ENCODE data around the gene SNAP47. TPM values are rescaled to one million over a fixed set of nuclear protein-coding genes. Genes with fewer than 3 reads are reported as not detected.

Gene SNAP47
- total RNA-seq, 1 donor from 2014 or later = 49.6 TPM

DNA sequence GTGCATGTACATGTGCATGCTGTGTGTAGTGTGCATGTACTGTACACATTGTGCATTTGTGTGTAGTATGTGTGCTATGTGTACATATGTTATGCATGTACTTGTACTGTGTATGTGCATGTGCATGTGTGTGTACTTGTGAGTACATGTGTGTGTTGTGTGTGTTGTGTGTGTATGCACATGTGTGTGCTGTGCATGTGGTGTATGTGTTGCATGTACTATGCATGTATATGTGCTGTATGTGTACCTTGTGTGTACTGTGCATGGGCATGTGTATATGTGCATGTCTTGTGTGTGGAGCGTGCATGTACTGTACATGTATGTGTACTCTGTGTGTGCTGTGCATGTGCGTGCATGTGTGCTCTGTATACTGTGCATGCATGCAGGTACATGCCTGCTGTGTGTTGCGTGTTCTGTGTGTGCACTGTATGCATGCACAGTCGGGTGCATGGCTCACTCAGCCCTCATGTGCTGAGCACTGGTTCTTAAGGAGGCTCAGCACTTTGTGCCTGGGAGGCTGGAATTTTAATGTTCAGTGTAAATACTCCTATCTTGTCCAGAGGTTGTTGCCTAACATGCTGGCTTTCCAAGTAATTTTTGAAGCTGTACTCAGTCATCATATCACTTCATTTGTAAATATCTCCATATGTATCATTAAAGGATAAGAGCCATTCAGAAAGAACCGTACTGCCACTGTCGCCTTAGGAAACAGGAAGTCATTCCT is 32.3 kb downstream of the SNAP47 start:
- DNase-seq (ENCODE audit: low read depth, low spot score) = no peak

DNA sequence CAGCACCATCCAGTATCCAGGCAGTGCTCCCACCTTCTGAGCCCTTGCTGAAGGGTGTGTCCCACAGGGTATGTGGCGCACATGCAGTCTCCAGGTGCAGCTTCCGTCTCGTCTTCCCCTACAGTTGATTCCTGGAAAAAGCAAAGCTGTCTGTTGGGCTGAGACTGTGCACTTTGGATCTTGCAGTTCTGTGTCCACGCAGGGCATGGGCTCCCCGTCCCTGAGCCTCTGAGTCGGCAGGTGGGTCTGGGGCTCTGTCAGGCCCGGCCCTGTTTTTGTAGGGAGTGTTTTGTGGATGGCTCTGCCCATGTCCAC is 32.8 kb downstream of the SNAP47 start:
- DNase-seq (ENCODE audit: low read depth, low spot score) = no peak

- DNase-seq (ENCODE audit: low read depth, low spot score) = no peak
Measured at GRCh38 chr1:227768640-227769039, 33.4 kb downstream of the SNAP47 start.

- DNase-seq (ENCODE audit: low read depth, low spot score) = no peak
Measured at GRCh38 chr1:227769047-227769935, 34.1 kb downstream of the SNAP47 start.

DNA sequence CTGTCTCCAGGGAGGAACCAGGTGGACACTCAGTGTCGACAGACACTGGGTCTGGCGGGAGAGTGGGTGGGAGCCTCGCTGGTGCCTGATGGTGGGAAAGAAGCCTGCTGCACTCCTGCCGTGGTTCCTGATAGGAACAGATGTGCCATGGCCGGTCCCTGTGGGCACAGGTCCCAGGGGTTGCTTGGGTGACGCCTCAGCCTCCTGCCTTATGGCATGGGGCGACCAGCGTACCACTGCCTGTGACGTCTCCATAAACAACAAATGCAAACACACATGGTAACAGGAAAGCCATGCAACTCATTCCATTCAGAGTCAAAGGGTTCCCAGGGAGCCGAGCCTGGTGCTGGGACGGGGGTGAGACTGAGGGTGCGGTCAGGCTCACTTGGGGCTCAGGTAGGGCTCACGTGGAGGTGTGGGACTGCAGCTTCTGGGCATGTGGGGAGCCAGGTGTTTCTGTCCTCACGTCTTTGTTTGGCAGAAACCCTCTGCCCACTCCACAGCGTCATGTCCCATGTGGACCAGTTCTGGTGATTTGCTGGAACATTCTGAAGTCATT is 34.8 kb downstream of the SNAP47 start:
- no peak for DNase-seq (ENCODE audit: low read depth, low spot score)

- DNase-seq (ENCODE audit: low read depth, low spot score) = no peak
Measured at GRCh38 chr1:227770812-227771211, 35.6 kb downstream of the SNAP47 start.

- DNase-seq (ENCODE audit: low read depth, low spot score) = no peak
Measured at GRCh38 chr1:227771326-227771725, 36.1 kb downstream of the SNAP47 start.

DNA sequence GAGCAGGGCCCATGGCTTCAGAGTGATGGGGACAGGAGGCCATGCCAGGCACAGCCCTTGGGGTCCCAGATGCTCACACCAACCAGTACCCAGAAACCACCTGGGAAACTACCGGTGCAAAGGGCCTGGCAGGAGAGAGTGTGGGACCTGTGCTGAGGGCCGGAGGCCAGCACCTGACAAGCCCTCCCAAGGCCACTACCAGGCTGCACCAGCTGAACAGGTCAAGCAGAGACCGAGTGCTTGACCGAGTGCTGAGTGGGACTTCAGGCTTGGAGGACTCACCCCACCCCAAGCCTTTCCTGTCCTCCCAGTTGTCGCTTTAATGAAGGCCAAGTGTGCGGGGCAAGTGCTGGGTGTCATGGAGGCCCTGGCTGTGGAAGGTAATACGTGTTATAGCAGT is 36.5 kb downstream of the SNAP47 start:
- DNase-seq (ENCODE audit: low read depth, low spot score) = no peak

GRCh38 chr1:227773558-227773957 is 38.3 kb downstream of the SNAP47 start:
- DNase-seq (ENCODE audit: low read depth, low spot score) = no peak

- no peak for DNase-seq (ENCODE audit: low read depth, low spot score)
Measured at GRCh38 chr1:227774051-227774731, 39.0 kb downstream of the SNAP47 start.

GRCh38 chr1:227774821-227775661 is 39.8 kb downstream of the SNAP47 start:
- DNase-seq (ENCODE audit: low read depth, low spot score) = no peak

DNA sequence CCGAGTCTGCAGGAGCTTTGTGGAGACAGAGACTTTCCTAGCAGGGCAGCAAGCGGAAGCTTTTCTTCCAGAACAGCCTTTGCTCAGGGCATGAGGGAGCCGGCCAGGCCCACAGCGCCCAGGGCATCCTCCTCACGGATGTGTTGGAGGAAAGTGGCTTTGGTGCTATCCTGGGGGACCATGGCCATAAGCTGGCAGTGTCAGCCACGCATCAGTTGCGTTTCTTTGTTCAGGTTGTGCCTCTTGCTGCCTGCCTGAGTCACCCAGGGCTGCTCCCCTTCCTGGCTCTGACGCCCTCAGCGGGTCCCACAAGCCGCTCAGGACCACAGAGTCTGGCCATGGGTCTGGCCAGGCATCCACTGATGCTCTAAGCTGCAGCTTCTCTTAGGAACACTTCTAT is 40.6 kb downstream of the SNAP47 start:
- DNase-seq (ENCODE audit: low read depth, low spot score) = no peak

DNA sequence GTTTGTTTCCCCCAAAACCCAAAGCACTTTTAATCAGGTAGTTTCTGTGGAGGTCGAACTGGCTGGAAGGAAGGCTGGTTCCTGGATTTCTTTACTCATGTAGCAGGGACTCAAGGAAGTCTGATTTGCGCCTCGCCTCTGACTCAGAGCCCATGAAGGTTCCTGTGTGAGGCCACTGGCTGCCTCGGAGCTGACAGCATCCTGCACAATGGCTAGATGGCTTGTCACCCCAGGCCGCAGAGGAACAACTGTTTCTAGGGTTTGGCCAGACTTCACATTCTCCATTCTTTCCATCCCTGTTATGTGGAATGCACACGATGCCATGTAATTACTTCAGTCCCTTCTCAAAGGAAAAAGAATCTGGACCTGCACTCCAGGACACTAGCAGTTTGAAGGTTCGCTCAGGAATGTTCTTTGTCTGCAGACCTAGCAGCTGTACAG is 41.1 kb downstream of the SNAP47 start:
- DNase-seq (ENCODE audit: low read depth, low spot score) = peak; percentile 10

- DNase-seq (ENCODE audit: low read depth, low spot score) = no peak
Measured at GRCh38 chr1:227777156-227777555, 41.9 kb downstream of the SNAP47 start.

DNA sequence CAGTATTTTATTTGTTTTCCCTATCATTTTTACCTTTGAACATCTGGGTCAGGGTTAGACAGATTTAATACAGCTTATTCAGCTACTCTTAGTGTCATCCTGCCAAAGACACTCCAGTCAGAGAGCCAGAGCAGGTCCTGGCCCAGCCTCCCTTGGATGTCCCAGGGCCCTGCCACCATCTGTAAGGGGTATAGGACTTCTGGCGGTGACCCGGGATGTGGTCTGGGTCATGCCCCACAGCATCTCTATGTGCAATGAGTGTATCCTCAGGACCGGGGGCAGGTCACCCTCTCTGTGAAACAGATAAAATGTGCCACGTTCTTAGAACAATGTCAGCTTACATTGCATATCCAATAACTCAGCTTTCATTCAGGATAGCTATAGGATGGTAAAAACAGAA is 42.4 kb downstream of the SNAP47 start:
- no peak for DNase-seq (ENCODE audit: low read depth, low spot score)

DNA sequence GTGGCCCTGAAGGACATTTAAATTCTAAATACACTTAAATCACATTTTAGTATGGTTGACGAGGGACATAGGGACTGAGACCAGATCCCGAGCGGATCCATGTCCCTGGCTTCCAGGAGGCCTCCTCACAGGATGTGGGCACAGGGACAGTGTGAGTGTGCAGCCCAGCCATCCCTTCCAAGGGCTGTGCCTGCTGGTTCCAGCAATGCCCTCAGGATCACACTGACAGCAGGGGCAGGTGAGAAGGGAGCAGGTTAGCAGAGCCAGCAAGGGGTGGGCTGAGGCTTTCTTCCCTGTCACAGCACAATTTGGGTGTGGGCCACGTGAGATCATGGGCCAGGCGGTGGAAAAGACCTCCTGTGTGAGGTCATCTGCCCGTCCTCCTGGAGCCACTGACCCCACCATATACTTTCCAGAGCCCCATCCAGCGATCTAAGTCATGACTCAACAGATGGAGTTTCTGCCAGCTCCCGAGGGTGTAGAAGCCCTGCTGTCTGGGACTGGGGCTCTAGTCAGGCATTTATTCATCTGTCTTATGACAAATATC is 43.2 kb downstream of the SNAP47 start:
- no peak for DNase-seq (ENCODE audit: low read depth, low spot score)

GRCh38 chr1:227779021-227779441 is 43.8 kb downstream of the SNAP47 start:
- DNase-seq (ENCODE audit: low read depth, low spot score) = no peak

DNA sequence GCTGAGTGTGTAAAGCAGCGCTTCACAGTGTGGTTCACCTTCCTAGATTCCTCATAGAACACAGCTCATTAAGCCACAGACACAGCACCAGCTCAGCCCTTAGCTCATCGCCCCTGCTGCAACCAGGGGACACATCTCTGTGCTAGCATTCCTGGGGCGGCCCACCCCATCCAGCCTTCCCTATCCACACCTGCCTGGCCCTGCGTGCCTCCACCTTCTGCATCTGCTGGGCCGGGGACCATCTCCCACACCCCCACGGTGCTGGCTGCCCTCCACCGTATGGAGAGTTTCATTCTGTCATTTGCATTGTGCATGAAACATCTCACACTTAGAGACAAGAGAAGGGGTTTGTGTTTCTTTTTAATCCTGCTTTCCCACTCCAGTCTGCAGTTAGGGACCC is 44.5 kb downstream of the SNAP47 start:
- no peak for DNase-seq (ENCODE audit: low read depth, low spot score)

DNA sequence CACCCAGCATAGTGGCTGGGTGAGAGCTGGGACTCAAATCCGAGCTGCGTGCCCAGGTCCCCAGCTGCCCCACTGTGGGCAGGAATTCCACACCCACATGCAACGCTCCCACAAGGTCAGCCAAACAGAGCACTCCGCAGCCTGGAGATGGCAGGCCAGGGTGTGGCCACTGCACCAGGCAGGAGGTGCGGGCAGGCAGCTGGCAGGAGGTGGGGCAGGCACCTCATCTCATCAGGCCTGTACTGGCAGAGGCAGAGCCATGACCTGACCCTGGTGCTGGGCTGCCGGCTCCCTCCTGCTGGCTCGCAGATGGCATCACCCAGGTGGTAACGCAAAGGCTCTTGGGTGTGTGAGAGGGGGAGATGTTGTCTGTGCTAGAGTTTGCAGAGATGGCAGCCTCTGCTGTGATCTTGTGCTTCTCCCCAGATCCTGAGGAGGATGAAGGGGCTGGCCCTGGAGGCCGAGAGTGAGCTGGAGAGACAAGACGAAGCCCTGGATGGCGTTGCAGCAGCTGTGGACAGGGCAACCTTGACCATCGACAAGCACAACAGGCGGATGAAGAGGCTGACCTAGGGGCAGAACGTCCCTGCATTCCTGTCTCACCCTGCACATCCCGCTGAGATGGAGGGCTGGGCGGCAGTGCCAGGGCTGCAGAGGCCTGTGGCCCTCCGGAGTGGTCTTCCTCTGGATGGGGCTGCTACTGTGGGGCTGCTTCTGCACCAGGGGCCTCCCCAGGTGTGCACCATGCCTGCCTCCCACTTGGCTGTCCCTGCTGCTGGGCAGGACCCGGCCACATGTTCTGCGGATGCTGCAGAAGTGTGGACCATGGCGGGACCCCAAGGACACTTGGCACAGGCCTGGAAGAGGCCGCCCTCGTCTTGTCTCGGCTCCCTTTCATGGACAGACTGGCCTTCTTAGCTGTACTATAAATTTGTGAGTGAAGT is 45.1 kb downstream of the SNAP47 start:
- no peak for DNase-seq (ENCODE audit: low read depth, low spot score)
